IPS-15b (cell line): ENCODE measurements around the gene LYRM4.

Experiments used
- H3K27me3 ChIP-seq: one replicate; pipeline ENCODE4 v1.6.1; 2013; ENCODE audit warnings: low read length; ENCODE audit not compliant: control insufficient read depth, insufficient read depth
- H3K36me3 ChIP-seq: one replicate; pipeline ENCODE4 v1.6.1; 2013; ENCODE audit warnings: low read length; ENCODE audit not compliant: control insufficient read depth, insufficient read depth
- H3K4me1 ChIP-seq: one replicate; pipeline ENCODE4 v1.6.1; 2013; ENCODE audit warnings: mild to moderate bottlenecking, low read length; ENCODE audit not compliant: control insufficient read depth, insufficient read depth
- H3K4me3 ChIP-seq: one replicate; pipeline ENCODE4 v1.5.1; 2013; ENCODE audit warnings: low read depth, low read length
- H3K9ac ChIP-seq: one replicate; pipeline ENCODE4 v1.6.1; 2013; ENCODE audit warnings: low read depth, mild to moderate bottlenecking, low read length
- H3K9me3 ChIP-seq: one replicate; pipeline ENCODE4 v1.6.1; 2013; ENCODE audit warnings: mild to moderate bottlenecking, low read length; ENCODE audit not compliant: control insufficient read depth, insufficient read depth

The LYRM4 gene

GRCh38 chr6:5085648-5086293 is 175.0 kb downstream of the LYRM4 start:
- no peaks in the 10 kb centered on the region for H3K36me3 ChIP-seq
- H3K9ac ChIP-seq = no peak overlapping the region
- H3K27me3 ChIP-seq = peaks cover 53% of the 10 kb centered on the region
- no peaks in the 10 kb centered on the region for H3K9me3 ChIP-seq
- H3K4me3 ChIP-seq = peak overlapping the region; percentile 52
- H3K4me1 ChIP-seq = no peaks in the 10 kb centered on the region

GRCh38 chr6:5084781-5085647 is 175.7 kb downstream of the LYRM4 start, which contains the start of gene PPP1R3G:
TSS of gene PPP1R3G (plus strand) at chr6:5085341. CDS start at chr6:5085486, 145 bp downstream.
- Histone ChIP-seq H3K9ac (no peak within 1 kb of the TSS), H3K27me3 (peaks cover 53% of the 10 kb centered on the region), H3K9me3 (no peaks in the 10 kb centered on the region), H3K4me3 (peak within 1 kb of the TSS; percentile 52), H3K4me1 (no peaks in the 10 kb centered on the region), H3K36me3 (no peaks in the 10 kb centered on the region)

- no peaks in the 10 kb centered on the region for H3K4me1 ChIP-seq
- no peaks in the 10 kb centered on the region for H3K9me3 ChIP-seq
- H3K4me3 ChIP-seq = peak overlapping the region; percentile 52
- H3K27me3 ChIP-seq = peaks cover 53% of the 10 kb centered on the region
- no peaks in the 10 kb centered on the region for H3K36me3 ChIP-seq
- H3K9ac ChIP-seq = no peak overlapping the region
Measured at GRCh38 chr6:5084360-5084780, 176.4 kb downstream of the LYRM4 start.

- H3K27me3 ChIP-seq = peaks cover 53% of the 10 kb centered on the region
- H3K9me3 ChIP-seq = no peaks in the 10 kb centered on the region
- H3K9ac ChIP-seq = no peak overlapping the region
- no peaks in the 10 kb centered on the region for H3K4me1 ChIP-seq
- H3K36me3 ChIP-seq = no peaks in the 10 kb centered on the region
- H3K4me3 ChIP-seq = no peak overlapping the region
Measured at GRCh38 chr6:5083813-5084359, 176.9 kb downstream of the LYRM4 start.

- Histone ChIP-seq H3K27me3 (peaks cover 53% of the 10 kb centered on the region), H3K9ac (no peak overlapping the region), H3K4me3 (no peak overlapping the region), H3K9me3 (no peaks in the 10 kb centered on the region), H3K36me3 (no peaks in the 10 kb centered on the region), H3K4me1 (no peaks in the 10 kb centered on the region)
Measured at GRCh38 chr6:5083307-5083583, 177.5 kb downstream of the LYRM4 start.

- H3K27me3 ChIP-seq = peaks cover 50% of the 10 kb centered on the region
- no peaks in the 10 kb centered on the region for H3K4me1 ChIP-seq
Measured at GRCh38 chr6:5082487-5083306, 178.1 kb downstream of the LYRM4 start.

GRCh38 chr6:5081955-5082354 is 178.8 kb downstream of the LYRM4 start:
- Histone ChIP-seq H3K4me1 (no peaks in the 10 kb centered on the region), H3K36me3 (no peaks in the 10 kb centered on the region), H3K27me3 (peaks cover 43% of the 10 kb centered on the region), H3K9me3 (no peaks in the 10 kb centered on the region), H3K4me3 (no peak overlapping the region), H3K9ac (no peak overlapping the region)

More at GRCh38 chr6:5082487-5083306, 178.1 kb downstream of the LYRM4 start:
- no peaks in the 10 kb centered on the region for H3K36me3 ChIP-seq
- H3K4me3 ChIP-seq = no peak overlapping the region
- no peaks in the 10 kb centered on the region for H3K9me3 ChIP-seq
- H3K9ac ChIP-seq = no peak overlapping the region

GRCh38 chr6:5081182-5081581 is 179.6 kb downstream of the LYRM4 start:
- Histone ChIP-seq H3K27me3 (peaks cover 35% of the 10 kb centered on the region), H3K9me3 (no peaks in the 10 kb centered on the region), H3K4me3 (no peak overlapping the region), H3K4me1 (no peaks in the 10 kb centered on the region), H3K36me3 (no peaks in the 10 kb centered on the region), H3K9ac (no peak overlapping the region)

GRCh38 chr6:5080574-5080973 is 180.2 kb downstream of the LYRM4 start:
- H3K9ac ChIP-seq = no peak overlapping the region
- no peaks in the 10 kb centered on the region for H3K4me1 ChIP-seq
- no peaks in the 10 kb centered on the region for H3K9me3 ChIP-seq
- peaks cover 30% of the 10 kb centered on the region for H3K27me3 ChIP-seq
- H3K4me3 ChIP-seq = no peak overlapping the region
- no peaks in the 10 kb centered on the region for H3K36me3 ChIP-seq

- Histone ChIP-seq H3K9me3 (no peaks in the 10 kb centered on the region), H3K36me3 (no peaks in the 10 kb centered on the region), H3K4me1 (no peaks in the 10 kb centered on the region), H3K4me3 (no peak overlapping the region), H3K9ac (no peak overlapping the region), H3K27me3 (peaks cover 23% of the 10 kb centered on the region)
Measured at GRCh38 chr6:5079692-5080091, 181.1 kb downstream of the LYRM4 start.

GRCh38 chr6:5078121-5078669 is 182.6 kb downstream of the LYRM4 start:
- Histone ChIP-seq H3K4me3 (no peak overlapping the region), H3K36me3 (no peaks in the 10 kb centered on the region), H3K4me1 (no peaks in the 10 kb centered on the region), H3K9ac (no peak overlapping the region), H3K9me3 (no peaks in the 10 kb centered on the region), H3K27me3 (peaks cover 11% of the 10 kb centered on the region)
